Measurements from ENCODE around the gene LHFPL6.

GRCh38 chr13:39578821-39579291 lies 24.1 kb downstream of the LHFPL6 start:
- no peak for TF ChIP-seq POLR2A (IDR thresholded peaks at IDR 0.05)
- no peak for TF ChIP-seq CTCF (IDR thresholded peaks at IDR 0.05)
